Erythroblast (primary cell): ENCODE data around the gene SP140L.

Source experiments
- DNase-seq, 2 experiments: peaks; one replicate each; lab custom pipeline; 2025; lab: John Stamatoyannopoulos, UW
- GATA1 ChIP-seq: IDR thresholded peaks from 2 replicates; pipeline ENCODE4 v1.6.1; 2011; ENCODE audit warnings: low read depth, mild to moderate bottlenecking, control low read depth, low read length, moderate library complexity
- POLR2A ChIP-seq: IDR thresholded peaks from 2 replicates; pipeline ENCODE4 v1.6.1; 2011; ENCODE audit warnings: mild to moderate bottlenecking, low read length

Gene SP140L

DNA sequence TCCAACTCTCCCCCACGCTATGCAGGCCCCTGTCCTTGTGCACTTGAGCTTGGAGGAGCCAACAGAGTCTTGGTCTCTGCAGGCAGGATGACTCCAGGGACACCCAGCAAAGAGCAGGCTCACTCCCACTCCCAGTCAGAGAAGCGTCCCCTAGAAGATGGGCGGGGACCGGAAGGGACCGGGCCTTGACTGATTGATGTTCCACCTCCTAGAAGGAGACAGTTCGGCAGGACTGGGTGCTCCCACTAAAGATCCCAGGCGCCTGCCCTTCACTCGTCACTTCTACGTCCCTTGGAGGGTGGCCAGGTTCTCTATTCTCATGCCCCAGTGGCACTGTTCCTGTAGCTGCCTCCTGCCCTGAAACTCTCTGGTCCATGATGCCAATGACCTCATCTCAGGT lies 85.9 kb downstream of the SP140L start:
- DNase-seq, result no peak
- no peak for TF ChIP-seq POLR2A
- no peak for TF ChIP-seq GATA1

DNA sequence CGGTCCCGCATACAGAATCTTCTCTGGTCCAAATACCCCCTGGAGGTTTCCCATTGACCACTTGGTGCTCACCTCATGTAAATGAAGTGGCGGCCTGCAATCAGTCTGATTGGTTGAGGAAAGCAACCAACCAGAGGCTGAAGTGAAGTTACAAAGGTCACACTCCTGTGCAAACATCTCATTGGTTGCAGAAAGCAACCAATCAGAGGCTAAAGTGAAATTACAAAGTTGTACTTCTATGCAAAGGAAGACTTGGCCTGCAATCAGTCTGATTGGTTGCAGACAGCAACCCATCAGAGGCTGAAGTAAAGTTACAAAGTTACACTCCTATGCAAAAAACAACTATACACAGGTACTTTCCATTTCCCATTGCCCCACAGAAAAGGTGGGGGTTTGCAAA lies 86.5 kb downstream of the SP140L start:
- DNase-seq, result peak; percentile 16 to 49
- TF ChIP-seq GATA1 (no peak), POLR2A (no peak)

DNA sequence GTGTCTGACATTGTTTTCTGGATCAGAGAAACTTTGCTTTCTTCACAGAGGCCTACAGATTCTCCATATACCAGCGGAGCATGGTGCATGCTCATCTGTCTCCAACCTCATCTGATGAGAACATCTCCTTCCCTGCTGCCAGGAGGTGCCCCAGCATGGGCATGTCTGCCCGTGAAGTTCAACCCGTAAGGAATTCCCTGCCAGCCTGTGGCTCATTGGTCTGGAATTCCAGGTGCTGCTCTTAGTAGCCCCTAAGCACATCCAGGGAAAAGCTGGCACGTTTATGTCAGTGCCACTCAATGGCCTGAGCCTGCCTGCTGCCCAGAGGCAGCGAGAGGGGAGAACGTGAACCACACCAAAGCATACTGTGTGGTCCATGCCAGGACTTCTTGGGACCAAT lies 87.3 kb downstream of the SP140L start:
- DNase-seq, result no peak
- TF ChIP-seq GATA1, result no peak
- no peak for TF ChIP-seq POLR2A

DNA sequence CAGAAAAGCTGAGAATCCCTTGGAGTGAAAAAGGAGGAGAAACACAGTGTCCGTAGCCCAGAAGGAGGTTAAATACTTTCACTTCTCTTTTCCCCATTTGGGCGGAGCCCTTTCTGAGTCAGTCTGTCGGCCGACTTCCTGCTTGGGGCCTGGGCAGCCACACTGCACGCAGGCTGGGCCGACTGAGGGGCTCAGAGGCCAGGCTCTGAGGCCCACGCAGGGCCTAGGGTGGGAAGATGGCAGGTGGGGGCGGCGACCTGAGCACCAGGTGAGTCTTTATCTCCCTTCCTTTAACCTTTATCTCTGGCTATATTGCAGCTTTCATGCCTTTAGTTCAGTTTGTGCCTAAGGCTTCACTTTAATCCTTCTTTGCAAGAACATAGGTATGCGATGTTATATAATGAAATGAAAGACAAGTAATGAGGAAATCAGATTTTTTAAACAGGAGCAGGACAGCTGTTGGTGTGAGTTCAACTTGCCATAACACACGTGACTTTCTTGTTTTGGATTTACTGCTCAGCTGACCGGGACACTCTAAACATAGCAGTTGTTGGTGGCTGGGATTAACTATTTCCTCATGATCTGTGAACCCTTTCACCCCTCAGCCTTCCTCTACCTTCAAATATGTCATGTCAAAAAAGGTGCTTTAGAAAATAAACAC lies 89.2 kb downstream of the SP140L start, which contains the start of gene SP100:
Gene SP100 (plus strand): TSS at position 141 of the 661 bp plus-strand sequence. CDS start 96 bp downstream, at position 237.
- TF ChIP-seq GATA1, result no peak
- peak; percentile 87 for TF ChIP-seq POLR2A
- peak; percentile 89 to 91 for DNase-seq

DNA sequence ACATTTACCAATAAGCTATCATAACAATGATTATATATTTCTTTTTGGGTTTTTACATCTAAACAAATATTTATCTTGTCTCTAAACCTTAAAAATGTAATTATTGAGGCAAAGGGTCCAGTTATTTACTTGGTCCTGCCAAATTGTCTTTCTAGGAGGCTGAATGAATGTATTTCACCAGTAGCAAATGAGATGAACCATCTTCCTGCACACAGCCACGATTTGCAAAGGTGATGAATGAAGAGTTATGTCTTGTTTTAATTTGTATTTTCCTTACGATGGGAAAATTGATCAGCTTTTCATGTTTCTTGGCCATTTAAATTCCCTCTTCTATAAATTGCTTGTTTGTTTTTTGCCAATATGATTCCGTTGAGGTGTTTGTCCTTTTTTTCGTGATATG lies 90.4 kb downstream of the SP140L start:
- peak in 1 of 2 experiments; percentile 26 for DNase-seq
- no peak for TF ChIP-seq POLR2A
- TF ChIP-seq GATA1, result no peak

DNA sequence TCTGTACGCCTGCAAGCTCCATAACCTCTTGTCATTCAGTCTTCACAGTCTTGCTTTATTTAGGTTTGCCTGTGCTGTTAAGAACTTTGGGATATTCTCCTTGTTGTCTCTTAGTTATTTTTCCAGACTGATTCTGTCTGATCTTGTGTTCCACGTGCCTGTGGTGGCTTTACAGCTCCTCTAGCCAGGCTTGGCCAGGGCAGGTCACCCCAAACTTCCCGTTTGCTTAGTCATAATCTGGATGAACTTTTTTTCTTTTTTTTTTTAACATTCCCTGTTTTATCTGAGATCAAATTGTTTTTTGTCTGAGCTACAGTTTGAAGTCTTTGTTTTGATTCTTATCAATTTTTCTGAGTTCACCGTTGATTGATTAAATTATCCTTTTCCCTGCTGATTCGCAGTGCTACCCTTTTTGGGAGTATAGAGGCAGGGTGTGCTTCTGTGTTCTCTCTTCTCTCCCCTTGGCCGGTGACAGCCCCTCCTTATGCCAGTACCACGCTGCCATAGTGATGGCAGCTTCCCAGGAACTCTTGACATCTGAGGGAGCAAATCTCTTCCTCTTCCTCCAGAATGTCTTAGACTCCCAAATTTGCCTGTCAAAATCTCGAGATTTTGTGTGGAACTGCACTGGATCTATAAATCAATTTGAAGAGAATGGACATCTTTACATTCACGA lies 91.5 kb downstream of the SP140L start:
- peak in 1 of 2 experiments; percentile 23 for DNase-seq
- TF ChIP-seq POLR2A, result no peak
- no peak for TF ChIP-seq GATA1

DNA sequence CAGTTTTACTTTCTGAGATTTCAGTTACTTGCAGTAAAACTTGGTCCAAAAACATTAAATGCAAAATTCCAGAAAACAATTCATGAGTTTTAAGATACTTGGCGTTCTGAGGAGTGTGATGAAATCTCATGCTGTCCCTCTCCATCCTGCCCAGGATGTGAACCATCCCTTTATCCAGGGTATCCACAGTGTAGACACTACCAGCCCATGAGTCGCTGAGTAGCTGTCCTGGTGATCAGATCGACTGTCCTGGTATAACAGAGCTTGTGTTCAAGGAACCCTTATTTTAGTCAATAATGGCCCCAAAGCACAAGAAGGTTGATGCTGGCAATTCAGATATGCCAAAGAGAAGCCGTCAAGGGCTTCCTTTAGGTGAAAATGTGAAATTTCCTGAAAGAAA lies 92.2 kb downstream of the SP140L start:
- TF ChIP-seq POLR2A, result no peak
- no peak for TF ChIP-seq GATA1
- no peak for DNase-seq

DNA sequence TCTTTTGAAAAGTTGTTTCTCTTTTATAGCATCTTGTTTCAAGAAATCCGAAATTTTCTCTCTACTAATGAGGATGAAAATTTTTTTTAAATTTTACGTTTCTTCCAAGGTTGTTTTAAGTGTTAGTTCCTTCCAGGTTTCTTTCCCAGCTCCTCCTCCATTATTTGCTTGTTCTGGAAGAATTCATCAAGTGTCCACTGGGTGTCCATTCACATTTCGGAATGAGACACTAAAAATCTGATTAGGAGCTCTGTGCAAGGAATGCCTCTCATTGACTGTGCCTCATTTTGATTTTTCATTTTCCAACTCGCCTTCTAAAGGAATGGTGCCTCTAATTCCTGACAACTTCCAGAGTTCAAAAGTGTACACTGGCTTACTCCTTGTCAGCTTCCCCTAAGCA lies 95.2 kb downstream of the SP140L start:
- no peak for DNase-seq
- TF ChIP-seq GATA1 (no peak), POLR2A (no peak)

DNA sequence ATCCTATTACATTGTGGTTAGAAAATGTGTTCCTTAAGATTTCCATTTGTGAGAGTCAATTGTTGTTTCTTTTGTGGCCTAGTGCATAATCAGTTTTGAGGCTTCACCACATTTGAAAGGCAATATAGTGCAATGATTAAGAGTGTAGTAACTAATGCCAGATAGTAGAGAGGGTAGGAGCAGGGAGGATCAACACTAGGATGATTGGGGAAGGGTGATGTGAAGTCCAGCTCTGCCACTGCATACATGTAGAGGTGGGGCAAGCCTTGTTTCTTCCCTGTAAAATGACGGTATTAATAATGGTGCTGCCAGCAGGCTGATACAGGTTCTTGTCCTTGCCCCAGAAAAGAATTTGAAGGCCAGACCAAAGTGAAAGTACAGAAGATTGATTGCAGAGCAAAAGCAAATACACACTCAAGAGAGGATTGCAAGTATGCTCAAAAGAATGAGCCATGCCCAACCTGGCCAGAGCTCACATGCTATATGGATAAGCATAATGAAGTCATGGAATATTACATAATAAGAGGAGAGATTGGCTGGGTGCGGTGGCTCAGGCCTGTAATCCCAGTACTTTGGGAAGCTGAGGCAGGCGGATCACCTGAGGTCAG lies 97.0 kb downstream of the SP140L start:
- no peak for DNase-seq
- TF ChIP-seq POLR2A (no peak), GATA1 (no peak)

DNA sequence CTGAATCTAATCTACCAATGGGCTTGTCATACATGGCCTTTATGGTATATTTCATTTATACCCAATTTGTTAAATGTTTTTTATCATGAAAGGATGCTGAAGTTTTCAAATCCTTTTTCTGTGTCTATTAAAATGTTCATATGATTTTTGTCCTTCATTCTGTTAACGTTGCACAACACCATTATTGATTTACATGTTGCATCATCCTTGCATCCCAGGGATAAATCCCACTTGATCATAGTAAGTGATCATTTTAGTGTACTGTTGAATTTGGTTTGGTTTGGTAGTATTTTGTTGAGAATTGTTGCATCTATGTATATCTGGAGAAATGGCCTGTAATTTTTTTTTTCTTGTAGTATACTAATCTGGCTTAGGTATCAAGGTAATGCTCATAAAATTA lies 98.4 kb downstream of the SP140L start:
- no peak for DNase-seq
- TF ChIP-seq GATA1 (no peak), POLR2A (no peak)

DNA sequence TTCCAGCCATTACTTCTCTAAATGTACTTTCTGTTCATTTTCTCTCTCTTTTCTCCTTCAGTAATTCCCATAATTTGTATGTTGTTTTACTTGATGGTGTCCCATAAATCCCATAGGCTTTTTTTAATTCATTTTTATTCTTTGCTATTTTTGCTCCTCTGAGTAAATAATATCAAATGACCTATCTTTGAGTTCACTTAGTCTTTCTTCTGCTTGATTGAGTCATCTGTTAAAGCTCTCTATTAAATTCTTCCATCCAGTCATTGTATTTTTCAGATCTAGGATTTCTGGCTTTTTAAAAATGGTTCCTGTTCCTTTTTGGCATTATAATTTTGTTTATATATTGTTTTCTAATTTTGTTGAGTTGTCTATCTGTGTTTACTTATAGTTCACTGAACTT lies 102.5 kb downstream of the SP140L start:
- no peak for DNase-seq
- TF ChIP-seq POLR2A, result no peak
- no peak for TF ChIP-seq GATA1

DNA sequence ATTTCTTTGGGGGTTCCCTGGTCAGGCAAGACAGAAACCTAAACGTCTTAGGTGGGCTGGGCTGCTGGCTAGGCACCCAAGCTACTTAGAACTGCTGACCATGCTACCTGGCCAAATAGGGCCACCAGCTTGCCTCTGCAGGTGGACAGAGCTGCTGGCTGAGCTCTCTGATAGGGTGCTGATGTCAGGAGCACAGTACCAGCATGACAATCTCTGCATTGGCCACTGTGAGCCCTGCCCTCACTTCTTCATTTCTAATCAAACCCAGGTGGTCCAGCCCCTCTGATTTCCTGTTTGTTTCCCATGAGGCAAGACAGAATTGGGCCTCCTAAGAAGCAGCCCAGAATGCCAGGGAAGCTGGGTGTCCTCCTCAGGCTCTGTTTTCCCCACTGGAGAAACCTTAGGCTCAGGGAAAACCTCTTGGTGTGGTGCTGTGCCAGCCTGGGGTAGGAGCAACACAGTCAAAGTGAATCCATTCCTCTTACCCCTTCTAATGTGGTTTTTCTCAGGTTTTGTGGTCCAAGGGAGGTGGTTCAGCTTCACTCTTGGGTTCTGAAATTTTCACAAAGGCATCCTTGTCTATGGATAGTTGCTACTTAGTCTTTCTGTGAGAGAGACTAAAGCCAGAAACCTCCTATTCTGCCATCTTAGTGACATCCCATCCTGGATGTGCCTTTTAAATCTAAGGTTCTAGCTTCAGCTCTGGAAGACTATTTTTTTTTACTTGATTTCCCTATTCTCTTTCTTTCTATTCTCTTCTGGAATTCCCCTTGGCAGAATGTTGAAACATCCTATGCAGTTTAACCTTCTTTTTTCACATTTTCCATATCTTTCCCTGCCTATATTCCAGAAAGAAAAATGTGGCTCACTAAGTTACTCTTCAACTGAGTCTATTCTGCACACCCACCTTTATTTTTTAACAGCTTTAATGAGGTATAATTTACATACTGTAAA lies 104.2 kb downstream of the SP140L start:
- no peak for DNase-seq
- TF ChIP-seq GATA1, result no peak
- no peak for TF ChIP-seq POLR2A

DNA sequence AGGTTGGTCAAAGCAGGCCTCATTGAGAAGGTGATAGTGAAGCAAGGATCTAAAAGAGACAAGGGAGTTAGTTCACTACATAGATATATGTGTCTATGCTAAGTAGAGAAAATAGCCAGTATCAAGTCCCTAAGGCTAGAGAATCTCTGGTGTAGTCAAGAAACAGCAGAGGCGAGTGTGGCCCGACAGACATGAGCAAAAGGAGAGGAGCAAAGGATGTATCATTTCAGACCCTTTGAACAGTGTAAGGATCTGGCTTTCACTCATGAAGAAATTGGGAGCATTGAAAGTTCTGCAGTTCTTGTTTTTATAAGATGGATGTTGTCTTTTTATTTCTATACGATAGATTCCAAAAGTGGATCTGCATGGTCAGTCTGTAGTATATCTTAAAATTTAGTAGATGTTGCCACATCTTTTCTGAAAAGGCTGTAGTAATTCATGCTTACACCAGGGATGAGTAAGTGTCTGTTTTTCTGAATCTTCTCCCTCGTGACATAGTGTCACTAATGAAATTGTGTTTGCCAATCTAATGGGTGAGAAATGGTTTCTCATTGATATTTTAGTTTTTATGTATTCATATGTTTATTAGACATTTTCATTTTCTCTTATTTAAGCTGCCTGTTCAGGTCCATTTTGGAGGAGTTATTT lies 107.8 kb downstream of the SP140L start:
- no peak for DNase-seq
- TF ChIP-seq GATA1 (no peak), POLR2A (no peak)
